OCI-LY1 (cell line): ENCODE data around the gene GZF1.

Experiments used
- H2AFZ ChIP-seq: fragments of 200-600 bp; sonication (generic), shearing (Covaris generic); 2 replicates; pipeline ENCODE4 v1.6.0; 2014; ENCODE audit warnings: antibody characterized with exemption, mild to moderate bottlenecking, low read length
- H3F3A ChIP-seq: fragments of 200-600 bp; sonication (generic), shearing (Covaris generic); 2 replicates; pipeline ENCODE4 v1.6.0; 2014; ENCODE audit warnings: mild to moderate bottlenecking, antibody characterized with exemption, low read length, moderate library complexity; ENCODE audit not compliant: insufficient read depth
- H3K27ac ChIP-seq: fragments of 200-600 bp; sonication (generic); 2 replicates; pipeline ENCODE4 v1.5.1; 2014; ENCODE audit warnings: low read length, mixed run types, mild to moderate bottlenecking, low read depth; ENCODE audit not compliant: poor library complexity, severe bottlenecking
- H3K27me3 ChIP-seq: fragments of 200-600 bp; sonication (generic); 2 replicates; pipeline ENCODE4 v1.6.0; 2014; ENCODE audit warnings: antibody characterized with exemption, mild to moderate bottlenecking, low read length, moderate library complexity; ENCODE audit not compliant: insufficient read depth
- H3K36me3 ChIP-seq: fragments of 200-600 bp; sonication (generic); 2 replicates; pipeline ENCODE4 v1.6.1; 2014; ENCODE audit warnings: mild to moderate bottlenecking, antibody characterized with exemption, low read length, moderate library complexity, mixed read lengths; ENCODE audit not compliant: insufficient read depth
- H3K4me1 ChIP-seq: fragments of 200-600 bp; sonication (generic); 2 replicates; pipeline ENCODE4 v1.5.1; 2014; ENCODE audit warnings: mild to moderate bottlenecking, low read length, moderate library complexity; ENCODE audit not compliant: insufficient read depth, severe bottlenecking
- H3K4me2 ChIP-seq: fragments of 200-600 bp; sonication (generic), shearing (Covaris generic); 2 replicates; pipeline ENCODE4 v1.6.1; 2014; ENCODE audit warnings: low read length
- H3K4me3 ChIP-seq: fragments of 200-600 bp; sonication (generic); 2 replicates; pipeline ENCODE4 v1.5.1; 2014; ENCODE audit warnings: low read length, low read depth, mild to moderate bottlenecking, mixed read lengths; ENCODE audit not compliant: poor library complexity, severe bottlenecking
- H3K79me2 ChIP-seq: fragments of 200-600 bp; shearing (Covaris generic); 2 replicates; pipeline ENCODE4 v1.6.1; 2016; ENCODE audit warnings: mixed run types, low read length, mixed read lengths; ENCODE audit not compliant: insufficient read depth
- H3K9ac ChIP-seq: fragments of 200-600 bp; sonication (generic), shearing (Covaris generic); 2 replicates; pipeline ENCODE4 v1.6.1; 2014; ENCODE audit warnings: mild to moderate bottlenecking, low read length, mixed read lengths
- H3K9me2 ChIP-seq: fragments of 200-600 bp; sonication (generic), shearing (Covaris generic); 2 replicates; pipeline ENCODE4 v1.6.1; 2014; ENCODE audit warnings: low read depth, mild to moderate bottlenecking, low read length, mixed read lengths
- H3K9me3 ChIP-seq: fragments of 200-600 bp; shearing (Covaris generic); 2 replicates; pipeline ENCODE4 v1.6.1; 2014; ENCODE audit warnings: low read length, mixed read lengths
- H4K20me1 ChIP-seq: fragments of 200-600 bp; sonication (generic), shearing (Covaris generic); 2 replicates; pipeline ENCODE4 v1.6.0; 2016; ENCODE audit warnings: mild to moderate bottlenecking, low read length; ENCODE audit not compliant: insufficient read depth
- EZH2 ChIP-seq: fragments of 200-600 bp; sonication (generic), shearing (Covaris generic); IDR thresholded peaks from 2 replicates; pipeline ENCODE4 v1.8.0; 2017; ENCODE audit warnings: borderline replicate concordance, mixed run types, mild to moderate bottlenecking, antibody characterized with exemption, low read length, moderate library complexity, mixed read lengths
- TF ChIP-seq, protein P1 (sequence below): fragments of 200-600 bp; sonication (generic), shearing (Covaris generic); IDR thresholded peaks from 2 replicates; pipeline ENCODE4 v1.5.1; 2017; ENCODE audit warnings: mild to moderate bottlenecking, antibody characterized with exemption, low read length, moderate library complexity, mixed read lengths

Gene GZF1

GRCh38 chr20:23361476-23362391 is at the start of gene GZF1:
Gene GZF1, plus strand, starts transcription at chr20:23362182. Its CDS starts 2,202 bp downstream, at chr20:23364384.
- H3F3A ChIP-seq: no peaks in the 10 kb centered on the region
- H3K36me3 ChIP-seq: peaks cover 25% of the 10 kb centered on the region
- H3K4me3 ChIP-seq: peak within 1 kb of the TSS; percentile 71
- no peaks in the 10 kb centered on the region for H3K27me3 ChIP-seq
- peak within 1 kb of the TSS; percentile 89 for H3K27ac ChIP-seq
- no peak within 1 kb of the TSS for H2AFZ ChIP-seq
- H3K4me1 ChIP-seq: peaks cover 61% of the 10 kb centered on the region
- peak within 1 kb of the TSS; percentile 97 for H3K4me2 ChIP-seq
- H3K9me3 ChIP-seq: no peaks in the 10 kb centered on the region
- TF ChIP-seq, protein P1, sequence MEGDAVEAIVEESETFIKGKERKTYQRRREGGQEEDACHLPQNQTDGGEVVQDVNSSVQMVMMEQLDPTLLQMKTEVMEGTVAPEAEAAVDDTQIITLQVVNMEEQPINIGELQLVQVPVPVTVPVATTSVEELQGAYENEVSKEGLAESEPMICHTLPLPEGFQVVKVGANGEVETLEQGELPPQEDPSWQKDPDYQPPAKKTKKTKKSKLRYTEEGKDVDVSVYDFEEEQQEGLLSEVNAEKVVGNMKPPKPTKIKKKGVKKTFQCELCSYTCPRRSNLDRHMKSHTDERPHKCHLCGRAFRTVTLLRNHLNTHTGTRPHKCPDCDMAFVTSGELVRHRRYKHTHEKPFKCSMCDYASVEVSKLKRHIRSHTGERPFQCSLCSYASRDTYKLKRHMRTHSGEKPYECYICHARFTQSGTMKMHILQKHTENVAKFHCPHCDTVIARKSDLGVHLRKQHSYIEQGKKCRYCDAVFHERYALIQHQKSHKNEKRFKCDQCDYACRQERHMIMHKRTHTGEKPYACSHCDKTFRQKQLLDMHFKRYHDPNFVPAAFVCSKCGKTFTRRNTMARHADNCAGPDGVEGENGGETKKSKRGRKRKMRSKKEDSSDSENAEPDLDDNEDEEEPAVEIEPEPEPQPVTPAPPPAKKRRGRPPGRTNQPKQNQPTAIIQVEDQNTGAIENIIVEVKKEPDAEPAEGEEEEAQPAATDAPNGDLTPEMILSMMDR: no peak
- TF ChIP-seq EZH2: no peak
- H3K9me2 ChIP-seq: no peaks in the 10 kb centered on the region
- no peaks in the 10 kb centered on the region for H4K20me1 ChIP-seq
- peak within 1 kb of the TSS; percentile 91 for H3K9ac ChIP-seq
- peaks cover 38% of the 10 kb centered on the region for H3K79me2 ChIP-seq

- H3K9me3 ChIP-seq: no peaks in the 10 kb centered on the region
- H3K4me3 ChIP-seq: no peak overlapping the region
- H3K4me1 ChIP-seq: no peaks in the 10 kb centered on the region
- no peaks in the 10 kb centered on the region for H3F3A ChIP-seq
- no peaks in the 10 kb centered on the region for H3K36me3 ChIP-seq
- H4K20me1 ChIP-seq: no peaks in the 10 kb centered on the region
- H3K79me2 ChIP-seq: no peaks in the 10 kb centered on the region
- no peak overlapping the region for H3K9ac ChIP-seq
- no peak overlapping the region for H3K27ac ChIP-seq
- H3K27me3 ChIP-seq: no peaks in the 10 kb centered on the region
- no peaks in the 10 kb centered on the region for H3K9me2 ChIP-seq
- no peak overlapping the region for H2AFZ ChIP-seq
- no peak overlapping the region for H3K4me2 ChIP-seq
- no peak for TF ChIP-seq EZH2
- TF ChIP-seq, protein P1: no peak
Observed at GRCh38 chr20:23313271-23313670, 48.7 kb upstream of the GZF1 start.

DNA sequence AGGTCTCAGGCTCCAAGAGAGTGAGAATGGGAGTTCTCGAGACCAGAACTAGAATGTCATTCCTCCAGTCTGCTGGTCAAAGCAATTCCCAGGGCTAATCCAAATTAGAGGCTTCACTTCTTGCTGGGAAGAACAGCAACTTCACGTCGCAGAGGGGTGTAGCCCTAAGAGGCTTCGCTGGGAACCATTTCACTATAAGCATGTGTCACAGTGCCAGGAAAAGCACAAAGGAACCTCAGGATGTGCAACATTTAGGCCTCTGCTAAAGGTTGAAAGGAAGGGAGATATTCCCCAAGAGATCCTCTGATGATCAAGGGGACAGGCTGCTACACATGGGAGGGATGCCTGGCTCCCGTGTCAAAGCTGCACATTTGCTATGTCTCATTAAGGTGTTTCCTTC is 47.3 kb upstream of the GZF1 start:
- Histone ChIP-seq H3K4me3 (no peak overlapping the region), H2AFZ (no peak overlapping the region), H3K36me3 (no peaks in the 10 kb centered on the region), H3K4me1 (no peaks in the 10 kb centered on the region), H3K9me3 (no peaks in the 10 kb centered on the region), H3K27me3 (no peaks in the 10 kb centered on the region), H4K20me1 (no peaks in the 10 kb centered on the region), H3K4me2 (no peak overlapping the region), H3K79me2 (no peaks in the 10 kb centered on the region), H3K27ac (no peak overlapping the region), H3K9ac (no peak overlapping the region), H3F3A (no peaks in the 10 kb centered on the region), H3K9me2 (no peaks in the 10 kb centered on the region)
- TF ChIP-seq EZH2: no peak
- TF ChIP-seq, protein P1: no peak
